Testis (tissue), 3 donors: Measurements from ENCODE around the gene MEOX1. TPM values are rescaled to one million over a fixed set of nuclear protein-coding genes. Genes with fewer than 3 reads are reported as not detected.

ENCODE experiments used
- DNase-seq: peaks from one replicate; pipeline ENCODE4 v3.0.0-alpha.2; 2019
- H3K27ac ChIP-seq, 2 donors: fragments of 200-600 bp; sonication (generic); one replicate each; pipeline ENCODE4 v1.5.1; 2019
- H3K27me3 ChIP-seq: fragments of 200-600 bp; sonication (generic); one replicate; pipeline ENCODE4 v1.5.1; 2019
- H3K36me3 ChIP-seq: fragments of 200-600 bp; sonication (generic); one replicate; pipeline ENCODE4 v1.5.1; 2017; ENCODE audit warnings: low read depth; ENCODE audit errors: missing control alignments
- H3K4me1 ChIP-seq: fragments of 200-600 bp; sonication (generic); one replicate; pipeline ENCODE4 v1.5.1; 2019
- H3K4me3 ChIP-seq, 2 donors: fragments of 200-600 bp; sonication (generic); one replicate each; pipeline ENCODE4 v1.5.1; 2017 to 2019
- H3K9me3 ChIP-seq: fragments of 200-600 bp; sonication (generic); one replicate; pipeline ENCODE4 v1.5.1; 2017
- CTCF ChIP-seq, 3 experiments: fragments of 450-650 bp in 2 of 3; fragments of 200-600 bp in 1 of 3; sonication (generic) in 1 of 3; IDR thresholded peaks; one replicate each; pipeline ENCODE4 v1.5.1; 2016 to 2019; ENCODE audit warnings: antibody characterized with exemption in 3 of 3, mild to moderate bottlenecking in 2 of 3, moderate library complexity in 1 of 3
- POLR2A ChIP-seq: fragments of 450-650 bp; IDR thresholded peaks from one replicate; pipeline ENCODE4 v1.6.1; 2017; ENCODE audit warnings: antibody characterized with exemption, mild to moderate bottlenecking, moderate library complexity
- WGBS, 2 donors: methylation state at CpG; one replicate each; pipeline ENCODE4 v1.1.5; 2018; 5-methylcytosine and 5-hydroxymethylcytosine counted together
- intact Hi-C: fragments of 100-400 bp; cut with DNase I; formaldehyde crosslinking; loops from one replicate; pipeline ENCODE4 v1.15.1; 2023; ENCODE audit warnings: low total_unique reads
- polyA plus RNA-seq: library from polyadenylated mRNA; stranded (reverse); fragments of 350-450 nt; fragmentation: Illumina TruSeq; extraction: RNeasy Lipid Tissue Mini Kit (QIAGEN cat#74804); gene quantifications from one replicate; pipeline ENCODE4 v1.2.3, GENCODE V29; 2014; ENCODE audit warnings: low read depth, low replicate concordance; ENCODE audit not compliant: insufficient read depth
- total RNA-seq, 2 donors: library from RNA; depleted of rRNA; stranded (reverse); fragments of >200 nt; gene quantifications; one replicate each; pipeline ENCODE4 v1.2.3, GENCODE V29; 2016

Gene MEOX1
- total and polyA plus RNA-seq, 3 donors from 2014 or later, result 0.12 to 6.1 (median 2.8) TPM

DNA sequence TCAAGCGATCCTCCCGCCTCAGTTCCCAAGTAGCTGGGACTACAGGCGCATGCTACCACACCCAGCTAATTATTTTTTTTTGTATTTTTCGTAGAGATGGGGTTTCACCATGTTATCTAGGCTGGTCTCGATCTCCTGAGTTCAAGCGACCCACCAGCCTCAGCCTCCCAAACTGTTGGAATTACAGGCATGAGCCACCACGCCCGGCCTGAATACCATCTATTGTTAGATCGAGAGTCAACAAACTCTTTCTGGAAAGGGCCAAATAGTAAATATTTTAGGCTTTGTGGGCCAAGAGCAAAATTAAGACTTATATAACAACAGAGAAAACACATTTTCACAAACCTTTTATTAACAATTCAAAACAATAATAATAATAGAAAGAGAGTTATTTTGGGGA is 41.6 kb downstream of the MEOX1 start:
- no peaks in the 10 kb centered on the region for H3K36me3 ChIP-seq
- no peak overlapping the region for H3K27ac ChIP-seq
- DNase-seq, result no peak
- H3K4me3 ChIP-seq, result no peak overlapping the region
- H3K27me3 ChIP-seq, result no peaks in the 10 kb centered on the region
- intact Hi-C loops, result no loop called here
- 79 to 82% methylated on average over 9 of the region's 9 CpGs for WGBS, 2 donors
- TF ChIP-seq POLR2A (no peak), CTCF (IDR thresholded peaks at IDR 0.05) (no peak)
- H3K9me3 ChIP-seq, result no peaks in the 10 kb centered on the region
- peaks cover 3% of the 10 kb centered on the region for H3K4me1 ChIP-seq

GRCh38 chr17:43619705-43620104 is 42.0 kb downstream of the MEOX1 start:
- WGBS, 2 donors, result 82 to 83% methylated on average over 5 of the region's 5 CpGs
- Histone ChIP-seq H3K4me3 (no peak overlapping the region), H3K27me3 (no peaks in the 10 kb centered on the region), H3K4me1 (peaks cover 3% of the 10 kb centered on the region), H3K9me3 (no peaks in the 10 kb centered on the region), H3K36me3 (no peaks in the 10 kb centered on the region), H3K27ac (no peak overlapping the region)
- intact Hi-C loops, result no loop called here
- TF ChIP-seq POLR2A, result no peak
- TF ChIP-seq CTCF (IDR thresholded peaks at IDR 0.05), result no peak
- DNase-seq, result no peak

DNA sequence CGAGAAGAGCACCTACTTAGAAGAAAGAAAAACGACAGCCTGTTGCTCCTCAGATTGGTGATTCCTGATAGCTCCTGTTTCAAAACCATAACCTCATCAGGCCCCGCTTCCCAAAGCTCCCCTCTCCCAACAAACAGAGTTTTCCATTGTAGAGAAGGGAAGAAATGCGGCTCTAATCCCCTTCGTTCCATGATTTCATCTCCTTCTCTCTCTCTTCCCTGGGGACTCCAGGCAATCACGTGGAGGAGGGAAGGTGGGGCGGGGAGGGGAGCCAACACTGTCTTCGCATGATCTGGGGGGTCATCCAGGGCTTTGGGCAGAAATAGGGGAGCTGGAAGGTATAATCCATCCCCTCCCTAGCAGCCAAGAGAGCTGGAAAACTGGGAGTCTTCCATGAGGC is 43.4 kb downstream of the MEOX1 start:
- Histone ChIP-seq H3K9me3 (no peaks in the 10 kb centered on the region), H3K4me1 (peaks cover 3% of the 10 kb centered on the region), H3K4me3 (no peak overlapping the region), H3K36me3 (no peaks in the 10 kb centered on the region), H3K27ac (no peak overlapping the region), H3K27me3 (no peaks in the 10 kb centered on the region)
- WGBS, 2 donors, result 84 to 90% methylated on average over 8 of the region's 8 CpGs
- intact Hi-C loops, result no loop called here
- DNase-seq, result no peak
- TF ChIP-seq CTCF (IDR thresholded peaks at IDR 0.05) (no peak), POLR2A (no peak)

GRCh38 chr17:43616852-43617251 is 44.9 kb downstream of the MEOX1 start:
- no peak for DNase-seq
- peaks cover 3% of the 10 kb centered on the region for H3K4me1 ChIP-seq
- no peak for TF ChIP-seq CTCF (IDR thresholded peaks at IDR 0.05)
- 74 to 77% methylated on average over 4 to 5 of the region's 5 CpGs for WGBS, 2 donors
- H3K27ac ChIP-seq, result no peak overlapping the region
- no peaks in the 10 kb centered on the region for H3K36me3 ChIP-seq
- no peaks in the 10 kb centered on the region for H3K9me3 ChIP-seq
- intact Hi-C loops, result no loop called here
- H3K4me3 ChIP-seq, result no peak overlapping the region
- H3K27me3 ChIP-seq, result no peaks in the 10 kb centered on the region

DNA sequence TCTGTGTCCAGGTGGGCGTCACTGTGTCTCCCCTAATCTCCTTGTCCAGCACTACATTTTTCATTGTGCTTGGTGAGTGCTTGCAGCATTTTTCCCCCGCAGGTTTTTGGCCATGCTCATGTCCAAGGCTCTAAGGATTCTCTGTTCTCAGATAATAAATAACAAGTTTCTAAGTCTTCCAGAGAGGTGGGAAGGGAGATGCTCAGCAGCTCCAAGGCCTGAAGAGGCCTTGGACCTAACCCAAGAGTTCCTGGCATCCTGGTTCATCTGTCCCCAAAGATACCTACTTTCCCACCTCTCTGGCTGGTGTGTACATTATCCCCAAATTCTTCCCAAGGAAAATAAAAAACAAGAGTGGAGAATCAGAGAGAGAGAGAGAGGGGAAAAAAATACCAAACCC is 45.3 kb downstream of the MEOX1 start:
- Histone ChIP-seq H3K4me1 (peaks cover 3% of the 10 kb centered on the region), H3K27ac (no peak overlapping the region), H3K9me3 (no peaks in the 10 kb centered on the region), H3K36me3 (no peaks in the 10 kb centered on the region), H3K27me3 (no peaks in the 10 kb centered on the region), H3K4me3 (no peak overlapping the region)
- 45 to 47% methylated on average over 2 of the region's 2 CpGs for WGBS, 2 donors
- TF ChIP-seq CTCF (IDR thresholded peaks at IDR 0.05), result no peak
- no peak for DNase-seq
- intact Hi-C loops, result no loop called here
